Measurements from ENCODE around the gene PDZRN3.

GRCh38 chr3:73411993-73412392 lies 212.7 kb downstream of the PDZRN3 start:
- TF ChIP-seq, protein P1, sequence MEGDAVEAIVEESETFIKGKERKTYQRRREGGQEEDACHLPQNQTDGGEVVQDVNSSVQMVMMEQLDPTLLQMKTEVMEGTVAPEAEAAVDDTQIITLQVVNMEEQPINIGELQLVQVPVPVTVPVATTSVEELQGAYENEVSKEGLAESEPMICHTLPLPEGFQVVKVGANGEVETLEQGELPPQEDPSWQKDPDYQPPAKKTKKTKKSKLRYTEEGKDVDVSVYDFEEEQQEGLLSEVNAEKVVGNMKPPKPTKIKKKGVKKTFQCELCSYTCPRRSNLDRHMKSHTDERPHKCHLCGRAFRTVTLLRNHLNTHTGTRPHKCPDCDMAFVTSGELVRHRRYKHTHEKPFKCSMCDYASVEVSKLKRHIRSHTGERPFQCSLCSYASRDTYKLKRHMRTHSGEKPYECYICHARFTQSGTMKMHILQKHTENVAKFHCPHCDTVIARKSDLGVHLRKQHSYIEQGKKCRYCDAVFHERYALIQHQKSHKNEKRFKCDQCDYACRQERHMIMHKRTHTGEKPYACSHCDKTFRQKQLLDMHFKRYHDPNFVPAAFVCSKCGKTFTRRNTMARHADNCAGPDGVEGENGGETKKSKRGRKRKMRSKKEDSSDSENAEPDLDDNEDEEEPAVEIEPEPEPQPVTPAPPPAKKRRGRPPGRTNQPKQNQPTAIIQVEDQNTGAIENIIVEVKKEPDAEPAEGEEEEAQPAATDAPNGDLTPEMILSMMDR (conservative IDR thresholded peaks at IDR 0.05): no peak
- TF ChIP-seq ZFX (IDR thresholded peaks at IDR 0.05): no peak
